Glomerular visceral epithelial cell (primary cell): ENCODE measurements around the gene MYO3B.
"Not testable (repeated sequence)": the region's sequence is repeated elsewhere in the genome, so short reads cannot be mapped to it uniquely, and the experiment has no call there.

ENCODE experiments used
- DNase-seq: peaks from one replicate; pipeline ENCODE4 v3.0.0-alpha.2; 2016; ENCODE audit errors: extremely low spot score

Gene MYO3B

GRCh38 chr2:170213281-170213625 lies 35.3 kb downstream of the MYO3B start:
- DNase-seq = not testable (repeated sequence)

DNA sequence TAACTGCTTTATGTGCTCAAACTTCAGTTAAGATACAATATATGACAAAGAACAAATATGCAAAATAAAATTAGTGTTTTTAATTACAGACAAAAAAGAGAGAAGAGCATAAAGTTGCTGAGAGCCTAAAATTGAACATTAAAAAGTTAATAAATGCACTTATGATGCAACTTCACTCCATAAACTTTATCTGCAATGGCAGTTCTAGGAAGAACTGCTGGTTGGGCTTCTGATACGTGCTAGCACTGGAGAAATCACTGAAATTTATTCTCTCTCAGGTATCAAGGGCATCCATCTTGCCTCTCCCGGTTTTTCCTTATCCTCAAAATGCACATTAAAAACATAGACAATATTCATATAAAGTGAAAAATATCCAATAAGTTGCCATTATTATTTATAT lies 35.7 kb downstream of the MYO3B start:
- no peak for DNase-seq

DNA sequence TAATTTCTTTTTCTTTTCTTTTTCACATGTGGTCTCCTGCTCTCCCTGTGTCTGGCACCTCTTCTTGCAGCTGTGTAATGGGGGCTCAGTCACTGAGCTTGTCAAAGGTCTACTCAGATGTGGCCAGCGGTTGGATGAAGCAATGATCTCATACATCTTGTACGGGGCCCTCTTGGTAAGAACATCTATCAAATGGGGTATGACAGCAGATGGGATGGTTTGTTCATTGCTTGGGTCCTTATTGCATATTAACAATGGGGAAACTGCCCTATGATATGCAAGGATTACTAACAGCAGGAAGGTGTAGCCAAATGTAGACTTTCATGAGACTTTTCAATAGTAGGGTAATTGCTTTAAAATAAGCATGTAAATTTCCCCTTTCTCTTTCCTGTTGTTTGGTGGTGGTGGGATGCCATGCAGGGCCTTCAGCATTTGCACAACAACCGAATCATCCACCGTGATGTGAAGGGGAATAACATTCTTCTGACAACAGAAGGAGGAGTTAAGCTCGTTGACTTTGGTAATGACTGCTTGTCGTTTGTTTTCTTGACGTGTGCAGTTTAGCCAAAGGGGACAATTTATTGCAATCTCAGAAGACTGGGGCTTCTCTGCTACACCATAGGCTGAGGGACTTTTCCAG lies 36.5 kb downstream of the MYO3B start:
- DNase-seq = no peak

GRCh38 chr2:170215021-170215420 lies 37.1 kb downstream of the MYO3B start:
- DNase-seq = no peak

- DNase-seq = no peak
Measured at GRCh38 chr2:170216428-170216827, 38.5 kb downstream of the MYO3B start.

DNA sequence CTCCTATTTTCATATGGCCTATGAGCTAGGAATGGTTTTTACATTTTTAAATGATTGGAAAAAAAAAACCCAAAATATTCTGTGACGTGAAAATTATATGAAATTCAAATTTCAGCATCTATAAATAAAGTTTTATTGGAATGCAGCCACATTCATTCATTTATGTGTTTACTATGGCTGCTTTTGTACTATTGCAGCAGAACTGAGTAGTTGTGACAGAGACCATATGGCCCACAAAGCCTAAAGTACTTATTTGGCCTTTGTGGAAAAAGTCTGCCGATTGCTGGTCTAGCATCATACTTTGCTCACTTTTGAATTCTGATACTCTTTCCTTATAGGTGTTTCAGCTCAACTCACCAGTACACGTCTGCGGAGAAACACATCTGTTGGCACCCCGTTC lies 39.0 kb downstream of the MYO3B start:
- DNase-seq = no peak

DNA sequence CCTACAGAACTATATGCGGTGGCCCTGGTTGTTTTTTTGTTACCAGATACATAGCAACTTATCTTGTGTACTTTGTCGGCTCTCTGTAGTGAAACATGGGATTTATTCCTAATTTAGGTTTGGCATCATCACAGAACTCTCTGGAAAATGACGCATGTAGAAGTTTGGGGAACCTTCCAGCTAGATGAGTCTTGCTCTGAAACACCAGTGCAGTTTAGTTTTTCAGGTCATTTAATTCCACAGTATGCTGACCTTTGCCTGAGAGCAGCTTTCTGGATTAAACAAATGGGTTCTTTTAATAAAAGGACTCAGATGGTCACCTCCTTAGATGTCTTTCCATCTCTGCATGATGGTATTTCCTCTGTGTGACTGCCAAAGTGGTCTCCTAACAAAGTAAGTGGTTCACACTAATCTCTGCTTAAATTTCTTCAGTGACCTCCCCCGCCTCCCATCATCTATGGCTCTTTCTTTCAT lies 39.9 kb downstream of the MYO3B start:
- no peak for DNase-seq

DNA sequence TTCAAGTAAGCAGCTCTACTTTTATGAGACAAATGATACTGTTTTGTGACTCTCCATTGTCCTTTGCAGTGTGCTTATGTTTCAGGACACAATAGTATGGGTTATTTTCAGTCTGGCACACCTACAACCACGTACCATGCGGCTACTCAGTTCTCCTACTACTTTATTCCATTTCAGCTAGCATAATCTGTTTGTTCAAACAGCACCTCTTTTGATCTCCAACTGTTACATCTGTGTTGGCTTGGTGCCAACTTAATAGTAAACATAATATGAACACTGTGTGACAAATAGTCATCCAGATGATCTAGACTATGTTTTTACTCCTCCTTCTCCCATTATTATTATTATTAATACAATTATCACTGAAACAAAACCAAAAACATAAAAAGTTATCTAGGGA lies 40.5 kb downstream of the MYO3B start:
- no peak for DNase-seq

DNA sequence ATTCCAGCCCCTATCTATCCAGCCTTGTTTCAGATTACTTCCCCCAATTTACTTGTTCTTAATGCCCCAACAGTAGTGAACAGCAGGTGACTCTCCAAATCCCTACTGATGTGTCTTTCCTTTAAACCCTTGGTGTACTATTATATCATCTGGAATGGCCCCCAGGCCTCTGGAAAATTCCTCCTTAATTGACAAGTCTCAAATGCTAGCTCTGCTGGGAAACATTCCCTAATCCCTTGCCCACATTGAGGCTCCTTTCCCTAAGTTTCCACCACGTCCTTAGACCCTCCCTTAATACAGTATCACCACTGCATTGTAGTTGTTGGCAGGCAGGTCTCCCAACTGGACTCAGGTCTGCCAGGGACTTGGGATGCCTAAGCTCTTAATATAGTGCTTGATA lies 41.0 kb downstream of the MYO3B start:
- no peak for DNase-seq

DNA sequence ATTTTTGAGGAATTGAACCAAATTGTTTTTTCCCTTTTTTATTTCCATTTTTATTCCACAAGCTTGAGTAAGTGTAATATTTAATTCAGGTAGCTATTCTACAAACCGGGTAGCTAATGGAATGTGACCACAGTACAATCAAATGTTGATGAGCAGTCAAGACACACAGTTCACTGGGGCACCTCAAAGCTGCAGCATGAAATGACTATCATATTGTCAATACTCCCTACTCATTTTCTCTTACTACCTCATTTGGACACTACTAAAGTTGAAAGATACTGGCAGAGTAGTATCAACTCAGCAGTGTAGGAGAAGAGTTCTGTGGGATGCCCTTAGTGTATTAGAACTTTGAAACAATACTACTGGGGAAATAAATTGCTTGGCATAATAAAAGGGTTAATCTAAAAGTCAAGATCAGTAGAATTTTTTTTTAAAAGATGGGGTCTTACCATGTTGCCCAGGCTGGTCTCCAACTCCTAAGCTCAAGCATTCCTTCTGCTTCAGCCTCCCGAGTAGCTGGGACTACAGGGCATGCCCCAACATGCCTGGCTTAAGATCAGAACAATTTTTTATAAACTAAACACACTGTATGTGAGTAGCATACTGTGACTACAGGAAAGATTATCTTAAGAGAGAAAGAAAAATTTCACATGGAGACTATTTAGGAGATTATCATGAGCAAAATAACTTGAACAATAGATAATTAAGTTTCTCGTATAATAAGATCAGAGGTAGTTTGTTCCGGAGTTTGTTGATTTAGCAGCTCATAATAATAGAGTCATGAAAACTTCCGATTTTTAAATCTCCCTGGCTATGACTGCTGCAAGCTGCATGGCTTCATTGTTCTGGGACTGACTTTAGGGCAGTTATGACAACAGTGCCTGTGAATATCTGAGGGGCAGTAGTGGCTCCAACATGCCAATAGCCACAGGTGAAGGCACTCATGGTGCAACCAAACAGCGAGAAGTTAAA lies 43.7 kb downstream of the MYO3B start:
- no peak for DNase-seq

DNA sequence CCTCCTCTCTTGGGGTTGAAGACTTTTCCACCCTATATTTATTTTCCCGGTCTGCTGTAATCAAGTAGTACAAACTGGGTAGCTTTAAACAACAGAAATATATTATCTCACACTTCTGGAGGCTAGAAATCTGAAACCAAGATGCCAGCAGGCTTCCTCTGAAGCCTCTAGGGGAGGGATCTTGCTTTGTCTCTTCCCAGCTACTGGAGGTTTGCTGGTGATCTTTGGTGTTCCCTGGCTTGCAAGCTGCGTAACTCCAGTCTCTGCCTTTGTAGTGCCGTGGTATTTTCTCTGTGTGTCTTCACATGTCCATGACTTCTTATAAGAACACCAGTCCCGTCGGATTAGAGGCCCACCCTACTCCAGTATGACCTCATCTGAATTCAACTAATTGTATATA lies 44.4 kb downstream of the MYO3B start:
- DNase-seq = no peak

DNA sequence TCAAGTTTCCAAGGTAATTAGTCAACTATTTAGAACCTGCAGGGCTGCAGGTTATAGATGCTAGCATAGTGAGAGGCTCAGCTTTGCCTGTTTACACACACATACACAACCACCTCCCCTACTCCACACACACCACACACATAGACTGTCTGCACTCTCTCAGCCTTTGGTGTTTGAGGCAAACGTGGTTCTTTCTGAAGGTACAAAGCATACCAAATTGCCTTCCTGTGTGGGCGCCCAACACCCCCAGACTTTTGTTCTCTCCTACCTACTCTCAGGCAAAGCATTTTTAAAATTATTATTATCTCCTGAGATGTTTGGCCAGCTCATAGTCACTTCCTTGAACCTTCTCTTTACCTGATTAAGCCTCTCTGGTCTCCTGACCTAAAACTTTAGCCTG lies 44.9 kb downstream of the MYO3B start:
- no peak for DNase-seq

DNA sequence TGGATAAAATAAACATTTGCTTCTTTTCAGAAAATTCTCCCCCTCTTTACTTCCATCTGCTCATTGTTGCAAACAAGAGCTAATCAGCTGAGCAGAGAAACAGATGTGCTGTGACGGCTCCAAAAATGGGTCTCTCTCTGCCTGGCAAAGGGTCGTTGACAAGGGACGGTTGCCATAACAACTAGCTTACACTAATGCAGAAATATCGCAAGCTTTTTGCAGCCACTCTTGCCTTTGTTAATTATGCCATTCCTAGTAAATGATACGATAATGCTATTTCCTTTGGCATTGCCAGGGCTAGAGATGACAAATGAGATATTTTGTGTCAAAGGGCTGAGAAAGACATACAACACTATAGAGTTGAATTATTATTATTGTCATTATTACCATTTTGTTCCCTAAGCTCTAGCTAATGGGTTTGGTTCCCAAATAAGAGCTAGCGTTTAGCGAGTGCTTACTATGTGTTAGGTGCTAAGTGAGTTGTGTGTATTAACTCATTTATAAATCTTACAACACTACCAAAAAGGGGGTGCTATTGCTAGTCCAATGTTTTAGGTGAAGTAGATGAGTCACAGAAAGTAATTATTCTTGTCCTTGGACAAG lies 46.8 kb downstream of the MYO3B start:
- DNase-seq = no peak

DNA sequence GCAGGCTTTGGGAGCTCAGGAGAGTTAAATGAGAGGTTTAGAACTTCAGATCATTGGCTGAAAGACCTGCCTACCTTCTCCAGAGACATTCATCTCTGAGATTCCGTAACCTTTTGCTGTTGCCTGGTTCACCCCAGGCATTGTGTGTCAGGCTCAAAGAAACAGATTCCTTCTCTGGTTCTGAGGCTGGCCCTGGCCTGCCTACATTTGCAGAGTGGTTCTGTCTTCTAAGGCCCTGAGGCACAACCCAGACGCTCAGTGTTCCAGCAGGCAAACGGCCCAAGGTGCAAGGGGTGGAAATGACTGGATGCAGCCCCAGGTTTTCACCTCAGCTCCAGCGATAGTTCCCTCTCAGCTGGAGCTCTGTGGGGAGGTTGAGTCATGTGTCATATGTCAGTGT lies 48.3 kb downstream of the MYO3B start:
- no peak for DNase-seq

- no peak for DNase-seq
Measured at GRCh38 chr2:170227507-170227947, 49.6 kb downstream of the MYO3B start.

GRCh38 chr2:170227951-170228350 lies 50.0 kb downstream of the MYO3B start:
- no peak for DNase-seq

- no peak for DNase-seq
Measured at GRCh38 chr2:170228429-170228828, 50.5 kb downstream of the MYO3B start.

DNA sequence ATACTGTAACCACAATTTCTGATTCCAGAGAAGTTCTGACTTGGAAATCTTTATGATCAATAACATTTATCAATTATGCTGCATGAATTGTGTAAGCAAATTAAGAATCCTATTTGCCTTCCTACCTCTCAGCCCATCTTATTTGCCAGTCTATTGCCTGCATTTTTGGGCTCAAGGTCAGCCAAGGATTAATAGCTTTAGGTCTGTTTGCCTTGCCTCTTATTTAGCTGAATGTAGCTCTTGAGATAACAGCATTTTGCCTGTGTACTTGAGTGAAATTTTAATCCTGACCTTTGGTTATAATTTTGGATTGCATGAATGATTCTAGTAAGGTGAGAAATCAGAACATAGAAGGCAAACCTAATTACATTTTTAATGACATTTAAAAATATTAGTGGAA lies 51.2 kb downstream of the MYO3B start:
- no peak for DNase-seq

- no peak for DNase-seq
Measured at GRCh38 chr2:170229744-170230143, 51.8 kb downstream of the MYO3B start.

DNA sequence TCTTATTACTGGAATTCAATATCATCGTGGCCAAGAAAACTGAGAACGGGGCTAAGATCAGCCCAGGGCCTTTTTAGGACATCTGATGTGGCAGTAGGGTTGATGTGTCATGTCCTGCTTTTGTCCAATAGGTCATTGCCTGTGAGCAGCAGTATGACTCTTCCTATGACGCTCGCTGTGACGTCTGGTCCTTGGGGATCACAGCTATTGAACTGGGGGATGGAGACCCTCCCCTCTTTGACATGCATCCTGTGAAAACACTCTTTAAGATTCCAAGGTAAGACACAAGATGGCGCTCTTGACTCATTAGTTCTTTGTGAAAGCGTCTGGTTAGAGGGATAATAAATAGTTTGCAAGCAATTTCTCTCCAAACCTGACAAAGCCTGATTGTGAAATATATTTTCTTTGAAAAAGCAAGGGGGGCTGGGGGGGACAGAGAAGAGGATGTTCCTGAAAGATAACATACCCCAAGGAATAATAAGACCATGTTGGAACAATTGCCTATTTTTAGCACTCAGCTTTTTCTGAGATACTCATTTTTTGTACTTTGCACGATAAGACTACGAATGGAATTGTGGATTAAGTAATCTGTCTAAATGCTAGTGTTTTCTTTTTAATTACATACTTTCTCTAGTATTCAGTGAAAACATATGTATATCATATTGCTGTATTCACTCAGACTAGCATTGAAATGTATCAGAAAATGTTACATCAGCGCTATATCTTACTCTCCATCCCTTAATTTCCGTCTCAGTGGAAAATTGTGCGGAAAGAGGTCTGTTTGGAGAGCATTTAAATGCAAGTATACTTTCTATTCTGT lies 58.1 kb downstream of the MYO3B start:
- DNase-seq = peak; percentile 16

DNA sequence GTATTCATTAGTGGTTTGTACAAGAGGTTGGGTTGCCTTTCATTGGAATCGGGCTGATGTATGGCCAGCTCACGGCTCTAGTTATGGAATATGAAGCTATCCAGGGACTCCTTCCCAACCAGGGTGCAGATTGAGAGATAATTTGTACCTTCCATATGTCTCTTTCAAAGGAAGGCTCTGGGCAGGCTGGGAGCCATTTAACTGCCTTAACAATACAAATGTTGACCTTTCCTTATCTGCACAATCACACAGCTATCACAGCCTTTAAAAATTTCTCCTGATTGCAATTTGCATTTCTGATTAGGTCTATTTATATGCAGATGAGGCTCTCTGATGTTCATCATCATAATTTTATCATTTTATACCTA lies 58.7 kb downstream of the MYO3B start:
- DNase-seq = no peak

- DNase-seq = no peak
Measured at GRCh38 chr2:170237572-170238120, 59.7 kb downstream of the MYO3B start.
